HepG2 (cell line): ENCODE data around the gene CEBPB. TPM values are rescaled to one million over a fixed set of nuclear protein-coding genes. Genes with fewer than 3 reads are reported as not detected.

Experiments
- ASH2L ChIP-seq: fragments of 300-600, 200-600 bp; sonication (generic); IDR thresholded peaks from 2 replicates; pipeline ENCODE4 v1.7.0; 2017; ENCODE audit warnings: low read depth, mild to moderate bottlenecking, moderate library complexity, mixed read lengths, low read length; ENCODE audit not compliant: insufficient read length
- FOXA3 ChIP-seq: IDR thresholded peaks from 2 replicates; pipeline ENCODE4 v1.6.1; 2016; ENCODE audit warnings: missing genetic modification reagents, missing compliant biosample characterization
- HINFP ChIP-seq: sonication (generic); formaldehyde crosslinking; IDR thresholded peaks from 2 replicates; pipeline ENCODE4 v1.4.0; 2020; ENCODE audit warnings: low read depth, mild to moderate bottlenecking, missing genetic modification reagents
- MTA3 ChIP-seq: sonication (generic); formaldehyde crosslinking; IDR thresholded peaks from 2 replicates; pipeline ENCODE4 v1.4.0; 2020; ENCODE audit warnings: missing genetic modification reagents
- MXI1 ChIP-seq: IDR thresholded peaks from 3 replicates; pipeline ENCODE4 v1.6.1; 2012; ENCODE audit warnings: low read depth, low read length, inconsistent platforms, borderline replicate concordance
- PCBP1 ChIP-seq: fragments of 200-400 bp; formaldehyde crosslinking; IDR thresholded peaks from 2 replicates; pipeline ENCODE4 v1.6.1; 2017; ENCODE audit warnings: mild to moderate bottlenecking, low read depth, low read length, borderline replicate concordance
- SMAD3 ChIP-seq: sonication (generic); formaldehyde crosslinking; IDR thresholded peaks from 2 replicates; pipeline ENCODE4 v1.4.0; 2020; ENCODE audit warnings: missing genetic modification reagents
- SP2 ChIP-seq: sonication (generic); formaldehyde crosslinking; IDR thresholded peaks from 2 replicates; pipeline ENCODE4 v1.5.1; 2020; ENCODE audit warnings: mild to moderate bottlenecking, missing genetic modification reagents
- SP5 ChIP-seq: IDR thresholded peaks from 2 replicates; pipeline ENCODE4 v1.6.1; 2016; ENCODE audit warnings: low read depth, borderline replicate concordance
- ZFP91 ChIP-seq: sonication (generic); formaldehyde crosslinking; IDR thresholded peaks from 2 replicates; pipeline ENCODE4 v1.9.0; 2022; ENCODE audit warnings: missing genetic modification reagents, mild to moderate bottlenecking, borderline replicate concordance
- ZNF432 ChIP-seq: sonication (generic); formaldehyde crosslinking; IDR thresholded peaks from 2 replicates; pipeline ENCODE4 v1.5.0; 2020; ENCODE audit warnings: missing genetic modification reagents, mild to moderate bottlenecking, borderline replicate concordance
- ZNF782 ChIP-seq: sonication (generic); formaldehyde crosslinking; IDR thresholded peaks from 2 replicates; pipeline ENCODE4 v1.4.0; 2020; ENCODE audit warnings: missing genetic modification reagents, mild to moderate bottlenecking, borderline replicate concordance
- ZNF850 ChIP-seq: sonication (generic); formaldehyde crosslinking; conservative IDR thresholded peaks from 2 replicates; pipeline ENCODE4 v1.9.0; 2021; ENCODE audit warnings: mild to moderate bottlenecking, missing genetic modification reagents
- polyA plus RNA-seq, 8 experiments: library from polyadenylated mRNA; depleted of rRNA in 3 of 8; stranded (reverse) in 7 of 8; unstranded in 1 of 8; fragments of >200 nt; fragmentation: Illumina TruSeq in 4 of 8; extraction: Trizol in 4 of 8; gene quantifications; 2 replicates each; pipeline versions ENCODE4 v1.2.1 to v1.2.3, GENCODE V29; 2011 to 2016; ENCODE audit warnings: low read depth in 4 of 8, missing spikeins in 1 of 8, mixed read lengths in 1 of 8; ENCODE audit not compliant: insufficient read depth in 1 of 8
- total RNA-seq, 5 experiments: library from RNA; depleted of rRNA; stranded (reverse); fragments of >200 nt; fragmentation: Illumina TruSeq; extraction: Trizol; gene quantifications; 2 replicates each; pipeline ENCODE4 v1.2.3, GENCODE V29; 2016; ENCODE audit warnings: low read depth in 1 of 5
- TF ChIP-seq, protein P1 (sequence below): IDR thresholded peaks from 2 replicates; pipeline ENCODE4 v1.6.1; 2016
- TF ChIP-seq, protein P2 (sequence below): sonication (generic); formaldehyde crosslinking; IDR thresholded peaks from 2 replicates; pipeline ENCODE4; 2020; ENCODE audit warnings: missing genetic modification reagents, mild to moderate bottlenecking, borderline replicate concordance
- TF ChIP-seq, protein P3 (sequence below): sonication (generic); formaldehyde crosslinking; IDR thresholded peaks from 2 replicates; pipeline ENCODE4 v1.5.0; 2020; ENCODE audit warnings: mild to moderate bottlenecking, missing genetic modification reagents

Gene CEBPB
- total and polyA plus RNA-seq, 2 of the 13 experiments (the other 11 are each of a cell fraction or from before 2014, with no cell fraction given): 18.5 to 28.2 TPM

DNA sequence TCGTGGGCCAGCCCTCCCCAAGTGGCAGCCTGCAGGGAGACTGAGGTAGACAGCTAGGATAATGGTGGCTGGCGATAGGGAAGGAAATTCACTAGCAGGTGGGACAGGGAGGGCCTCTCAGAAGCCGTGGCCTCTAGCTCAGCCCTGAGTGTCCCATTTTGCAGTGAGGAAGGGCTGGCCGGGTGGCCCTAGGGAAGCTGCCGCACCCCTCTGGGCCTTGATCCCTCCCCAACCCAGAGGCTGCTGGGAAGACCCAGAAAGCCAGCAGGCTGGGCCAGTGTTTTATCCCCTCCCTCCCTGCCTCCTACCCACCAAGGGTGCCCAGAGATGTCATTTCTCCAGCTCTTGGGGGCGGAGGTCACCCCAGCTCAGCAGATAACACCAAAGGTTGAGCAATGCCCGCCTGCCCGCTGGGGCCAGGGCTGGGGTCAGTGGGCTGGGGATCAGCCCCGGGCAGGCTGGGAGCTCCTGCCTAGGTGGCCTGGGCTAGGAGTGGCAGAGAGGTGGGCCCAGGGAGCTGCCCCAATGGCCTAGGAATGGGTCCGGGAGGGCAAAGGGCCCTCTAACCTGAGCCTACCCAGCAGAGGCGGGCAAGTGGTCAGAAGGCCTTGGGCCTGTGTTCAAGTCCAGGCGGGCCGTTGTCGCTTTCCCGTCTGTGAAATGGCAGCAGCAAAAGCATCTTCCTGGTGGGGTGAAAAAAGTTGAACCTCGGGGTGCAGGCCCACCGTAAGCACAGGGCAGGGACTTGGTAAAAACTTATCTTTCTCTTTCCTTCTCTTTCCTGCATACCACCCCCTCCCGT is 1.6 kb upstream of the CEBPB start (continued):
- TF ChIP-seq, protein P1, sequence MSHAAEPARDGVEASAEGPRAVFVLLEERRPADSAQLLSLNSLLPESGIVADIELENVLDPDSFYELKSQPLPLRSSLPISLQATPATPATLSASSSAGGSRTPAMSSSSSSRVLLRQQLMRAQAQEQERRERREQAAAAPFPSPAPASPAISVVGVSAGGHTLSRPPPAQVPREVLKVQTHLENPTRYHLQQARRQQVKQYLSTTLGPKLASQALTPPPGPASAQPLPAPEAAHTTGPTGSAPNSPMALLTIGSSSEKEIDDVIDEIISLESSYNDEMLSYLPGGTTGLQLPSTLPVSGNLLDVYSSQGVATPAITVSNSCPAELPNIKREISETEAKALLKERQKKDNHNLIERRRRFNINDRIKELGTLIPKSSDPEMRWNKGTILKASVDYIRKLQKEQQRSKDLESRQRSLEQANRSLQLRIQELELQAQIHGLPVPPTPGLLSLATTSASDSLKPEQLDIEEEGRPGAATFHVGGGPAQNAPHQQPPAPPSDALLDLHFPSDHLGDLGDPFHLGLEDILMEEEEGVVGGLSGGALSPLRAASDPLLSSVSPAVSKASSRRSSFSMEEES (CRISPR knock-in tag): 0 out of 2 replicates have a peak, but pooled peaks have one; percentile 68
- TF ChIP-seq MXI1 (peak; percentile 62; the same call in 1 of the 3 replicates), ZNF432 (CRISPR knock-in tag) (no peak), FOXA3 (CRISPR knock-in tag) (peak; percentile 88), ASH2L (peak; percentile 77), ZFP91 (CRISPR knock-in tag) (peak; percentile 95), ZNF850 (CRISPR knock-in tag) (no peak; the same call in 1 of the 2 replicates), PCBP1 (0 out of 2 replicates have a peak, but pooled peaks have one; percentile 94), ZNF782 (CRISPR knock-in tag) (peak; percentile 97), SP5 (peak; percentile 96), SMAD3 (CRISPR knock-in tag) (peak; percentile 92; the same call in 1 of the 2 replicates), SP2 (CRISPR knock-in tag) (peak; percentile 52; the same call in 1 of the 2 replicates), MTA3 (CRISPR knock-in tag) (0 out of 2 replicates have a peak, but pooled peaks have one; percentile 11), HINFP (CRISPR knock-in tag) (peak; percentile 70; the same call in 1 of the 2 replicates)
- TF ChIP-seq, protein P2, sequence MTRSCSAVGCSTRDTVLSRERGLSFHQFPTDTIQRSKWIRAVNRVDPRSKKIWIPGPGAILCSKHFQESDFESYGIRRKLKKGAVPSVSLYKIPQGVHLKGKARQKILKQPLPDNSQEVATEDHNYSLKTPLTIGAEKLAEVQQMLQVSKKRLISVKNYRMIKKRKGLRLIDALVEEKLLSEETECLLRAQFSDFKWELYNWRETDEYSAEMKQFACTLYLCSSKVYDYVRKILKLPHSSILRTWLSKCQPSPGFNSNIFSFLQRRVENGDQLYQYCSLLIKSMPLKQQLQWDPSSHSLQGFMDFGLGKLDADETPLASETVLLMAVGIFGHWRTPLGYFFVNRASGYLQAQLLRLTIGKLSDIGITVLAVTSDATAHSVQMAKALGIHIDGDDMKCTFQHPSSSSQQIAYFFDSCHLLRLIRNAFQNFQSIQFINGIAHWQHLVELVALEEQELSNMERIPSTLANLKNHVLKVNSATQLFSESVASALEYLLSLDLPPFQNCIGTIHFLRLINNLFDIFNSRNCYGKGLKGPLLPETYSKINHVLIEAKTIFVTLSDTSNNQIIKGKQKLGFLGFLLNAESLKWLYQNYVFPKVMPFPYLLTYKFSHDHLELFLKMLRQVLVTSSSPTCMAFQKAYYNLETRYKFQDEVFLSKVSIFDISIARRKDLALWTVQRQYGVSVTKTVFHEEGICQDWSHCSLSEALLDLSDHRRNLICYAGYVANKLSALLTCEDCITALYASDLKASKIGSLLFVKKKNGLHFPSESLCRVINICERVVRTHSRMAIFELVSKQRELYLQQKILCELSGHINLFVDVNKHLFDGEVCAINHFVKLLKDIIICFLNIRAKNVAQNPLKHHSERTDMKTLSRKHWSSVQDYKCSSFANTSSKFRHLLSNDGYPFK (CRISPR knock-in tag): no peak
- TF ChIP-seq, protein P3, sequence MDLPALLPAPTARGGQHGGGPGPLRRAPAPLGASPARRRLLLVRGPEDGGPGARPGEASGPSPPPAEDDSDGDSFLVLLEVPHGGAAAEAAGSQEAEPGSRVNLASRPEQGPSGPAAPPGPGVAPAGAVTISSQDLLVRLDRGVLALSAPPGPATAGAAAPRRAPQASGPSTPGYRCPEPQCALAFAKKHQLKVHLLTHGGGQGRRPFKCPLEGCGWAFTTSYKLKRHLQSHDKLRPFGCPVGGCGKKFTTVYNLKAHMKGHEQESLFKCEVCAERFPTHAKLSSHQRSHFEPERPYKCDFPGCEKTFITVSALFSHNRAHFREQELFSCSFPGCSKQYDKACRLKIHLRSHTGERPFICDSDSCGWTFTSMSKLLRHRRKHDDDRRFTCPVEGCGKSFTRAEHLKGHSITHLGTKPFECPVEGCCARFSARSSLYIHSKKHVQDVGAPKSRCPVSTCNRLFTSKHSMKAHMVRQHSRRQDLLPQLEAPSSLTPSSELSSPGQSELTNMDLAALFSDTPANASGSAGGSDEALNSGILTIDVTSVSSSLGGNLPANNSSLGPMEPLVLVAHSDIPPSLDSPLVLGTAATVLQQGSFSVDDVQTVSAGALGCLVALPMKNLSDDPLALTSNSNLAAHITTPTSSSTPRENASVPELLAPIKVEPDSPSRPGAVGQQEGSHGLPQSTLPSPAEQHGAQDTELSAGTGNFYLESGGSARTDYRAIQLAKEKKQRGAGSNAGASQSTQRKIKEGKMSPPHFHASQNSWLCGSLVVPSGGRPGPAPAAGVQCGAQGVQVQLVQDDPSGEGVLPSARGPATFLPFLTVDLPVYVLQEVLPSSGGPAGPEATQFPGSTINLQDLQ: peak; percentile 74; the same call in 1 of the 2 replicates
